Bronchial epithelial cell (primary cell): Measurements from ENCODE around the gene VAMP3. TPM values are rescaled to one million over a fixed set of nuclear protein-coding genes. Genes with fewer than 3 reads are reported as not detected.

Experiments used
- DNase-seq: peaks from one replicate; pipeline ENCODE4 v3.0.0-alpha.2; 2010; ENCODE audit warnings: low read depth
- FAIRE-seq: peaks from 2 replicates; lab custom pipeline; 2011; peaks lifted over from hg19 to GRCh38; lab: Jason Lieb, UNC
- H3K27me3 ChIP-seq: 2 replicates; pipeline ENCODE4 v1.5.1; 2011; ENCODE audit warnings: low read length; ENCODE audit not compliant: control insufficient read depth, insufficient read depth
- H3K36me3 ChIP-seq: 2 replicates; pipeline ENCODE4 v1.5.1; 2011; ENCODE audit warnings: low read length; ENCODE audit not compliant: control insufficient read depth, insufficient read depth
- H3K4me3 ChIP-seq: 2 replicates; pipeline ENCODE4 v1.5.1; 2011; ENCODE audit warnings: mild to moderate bottlenecking, low read depth, low read length, control low read depth
- total RNA-seq: library from RNA; depleted of rRNA; stranded (reverse); fragments of >200 nt; gene quantifications from 2 replicates; pipeline ENCODE4 v1.2.1, GENCODE V29; 2014
- TF ChIP-seq, protein P1 (sequence below): IDR thresholded peaks from 2 replicates; pipeline ENCODE4 v1.5.1; 2011; ENCODE audit warnings: mild to moderate bottlenecking, moderate library complexity, low read length, control low read depth, inconsistent platforms; ENCODE audit not compliant: insufficient read depth, severe bottlenecking

The VAMP3 gene
- total RNA-seq, 1 donor from 2014 or later = 51.3 TPM

DNA sequence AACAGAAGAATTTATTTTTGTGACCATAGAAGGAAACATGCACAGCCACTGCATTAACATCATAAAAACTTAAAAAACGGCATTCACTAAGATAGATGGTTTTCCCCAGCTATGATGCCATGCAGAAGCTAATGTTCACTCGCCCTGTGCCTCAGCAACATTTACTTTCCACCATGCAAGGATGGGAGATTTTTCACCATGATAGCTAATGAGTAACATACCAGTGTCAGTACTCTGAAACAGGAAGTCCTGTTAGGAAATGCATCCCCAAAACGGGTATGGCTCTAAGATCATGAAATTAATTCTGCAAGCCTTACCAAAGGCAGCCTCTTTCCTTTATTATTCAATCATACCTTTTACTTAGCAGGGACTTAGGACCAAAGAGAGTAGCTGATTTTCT lies 17.5 kb upstream of the VAMP3 start:
- TF ChIP-seq, protein P1, sequence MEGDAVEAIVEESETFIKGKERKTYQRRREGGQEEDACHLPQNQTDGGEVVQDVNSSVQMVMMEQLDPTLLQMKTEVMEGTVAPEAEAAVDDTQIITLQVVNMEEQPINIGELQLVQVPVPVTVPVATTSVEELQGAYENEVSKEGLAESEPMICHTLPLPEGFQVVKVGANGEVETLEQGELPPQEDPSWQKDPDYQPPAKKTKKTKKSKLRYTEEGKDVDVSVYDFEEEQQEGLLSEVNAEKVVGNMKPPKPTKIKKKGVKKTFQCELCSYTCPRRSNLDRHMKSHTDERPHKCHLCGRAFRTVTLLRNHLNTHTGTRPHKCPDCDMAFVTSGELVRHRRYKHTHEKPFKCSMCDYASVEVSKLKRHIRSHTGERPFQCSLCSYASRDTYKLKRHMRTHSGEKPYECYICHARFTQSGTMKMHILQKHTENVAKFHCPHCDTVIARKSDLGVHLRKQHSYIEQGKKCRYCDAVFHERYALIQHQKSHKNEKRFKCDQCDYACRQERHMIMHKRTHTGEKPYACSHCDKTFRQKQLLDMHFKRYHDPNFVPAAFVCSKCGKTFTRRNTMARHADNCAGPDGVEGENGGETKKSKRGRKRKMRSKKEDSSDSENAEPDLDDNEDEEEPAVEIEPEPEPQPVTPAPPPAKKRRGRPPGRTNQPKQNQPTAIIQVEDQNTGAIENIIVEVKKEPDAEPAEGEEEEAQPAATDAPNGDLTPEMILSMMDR = no peak
- DNase-seq (no peak), FAIRE-seq (no peak)
- H3K27me3 ChIP-seq = no peaks in the 10 kb centered on the region
- H3K36me3 ChIP-seq = no peaks in the 10 kb centered on the region
- H3K4me3 ChIP-seq = no peak overlapping the region

- H3K27me3 ChIP-seq = no peaks in the 10 kb centered on the region
- DNase-seq (no peak), FAIRE-seq (no peak)
- TF ChIP-seq, protein P1 = no peak
- no peaks in the 10 kb centered on the region for H3K36me3 ChIP-seq
- H3K4me3 ChIP-seq = no peak overlapping the region
Observed at GRCh38 chr1:7754234-7754633, 16.9 kb upstream of the VAMP3 start.

- no peaks in the 10 kb centered on the region for H3K27me3 ChIP-seq
- no peak for DNase-seq
- TF ChIP-seq, protein P1 = no peak
- FAIRE-seq = no peak
- H3K4me3 ChIP-seq = no peak overlapping the region
- H3K36me3 ChIP-seq = no peaks in the 10 kb centered on the region
Observed at GRCh38 chr1:7755448-7755847, 15.6 kb upstream of the VAMP3 start.

DNA sequence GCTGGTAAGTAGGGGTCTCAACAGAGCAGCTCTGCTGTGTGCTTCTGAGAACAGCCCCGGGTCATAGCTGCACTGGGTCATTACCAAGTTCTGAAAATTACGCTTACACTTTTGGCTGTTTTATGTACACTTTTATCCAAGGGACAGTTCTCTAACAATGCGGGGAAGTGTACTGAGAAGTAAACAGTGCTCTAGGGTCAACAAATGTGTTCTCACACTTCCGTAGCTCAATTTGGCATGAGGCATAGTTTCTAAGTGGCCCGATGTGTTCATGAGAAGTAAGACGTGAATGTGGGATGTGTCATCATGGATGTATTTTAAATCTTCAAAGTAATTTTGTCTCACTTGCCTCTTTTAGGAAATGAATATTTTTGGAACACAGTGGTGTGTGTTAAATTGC lies 10.9 kb upstream of the VAMP3 start:
- no peaks in the 10 kb centered on the region for H3K27me3 ChIP-seq
- TF ChIP-seq, protein P1 = no peak
- no peak for FAIRE-seq

DNA sequence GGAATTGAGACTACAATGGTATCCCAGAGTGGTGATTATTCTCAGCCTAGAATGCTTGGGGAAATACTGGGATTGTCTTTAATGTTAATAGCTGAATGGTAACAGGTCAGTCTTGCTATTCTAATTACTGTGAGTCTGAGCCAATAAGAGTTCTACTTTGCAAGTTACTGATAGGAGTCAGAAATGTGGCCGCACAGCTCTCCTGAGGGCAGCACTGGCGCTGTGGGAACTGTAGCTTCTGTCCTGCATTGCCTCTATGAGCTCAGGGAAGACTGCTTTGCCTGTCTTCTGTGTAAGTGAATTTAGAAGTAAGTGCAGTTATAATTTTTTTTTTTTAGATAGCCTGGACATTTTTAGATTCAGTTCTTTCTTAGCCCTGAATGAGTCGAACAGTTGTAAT lies 10.0 kb upstream of the VAMP3 start:
- TF ChIP-seq, protein P1 = no peak
- DNase-seq (no peak), FAIRE-seq (no peak)

More for the DNA sequence above, 10.9 kb upstream of the VAMP3 start:
- DNase-seq = no peak
- Histone ChIP-seq H3K36me3 (no peaks in the 10 kb centered on the region), H3K4me3 (no peak overlapping the region)

DNA sequence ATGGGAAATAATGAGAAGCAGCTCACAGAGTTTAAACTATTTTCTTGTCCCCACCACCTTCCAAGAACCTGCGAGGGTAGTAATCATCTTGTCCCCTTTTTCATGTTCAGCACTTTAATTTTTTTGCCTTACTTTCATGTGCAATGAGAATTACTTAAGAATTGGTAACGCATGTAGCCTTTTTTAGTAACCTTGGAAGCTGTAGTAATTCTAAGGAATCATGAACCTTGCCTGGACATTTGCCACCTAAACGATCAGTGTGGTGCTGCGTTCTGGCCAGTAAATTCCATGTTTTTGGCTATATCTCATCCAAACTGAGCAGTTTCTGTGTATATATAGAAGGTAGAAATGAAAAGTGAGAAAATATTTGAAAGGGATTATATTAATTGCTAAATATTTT lies 3.9 kb upstream of the VAMP3 start:
- H3K4me3 ChIP-seq = no peak overlapping the region
- FAIRE-seq = no peak
- TF ChIP-seq, protein P1 = no peak
- H3K36me3 ChIP-seq = no peaks in the 10 kb centered on the region
- DNase-seq = no peak
- no peaks in the 10 kb centered on the region for H3K27me3 ChIP-seq

More for the DNA sequence above, 10.0 kb upstream of the VAMP3 start:
- Histone ChIP-seq H3K27me3 (no peaks in the 10 kb centered on the region), H3K36me3 (no peaks in the 10 kb centered on the region), H3K4me3 (no peak overlapping the region)
